Nephron progenitor cell (in vitro differentiated cells): ENCODE data around the gene FAM118A.

ENCODE experiments used
- DNase-seq: peaks from one replicate; pipeline ENCODE4 v3.0.0; 2021
- H3K27ac Mint-ChIP-seq: 2 replicates; pipeline ENCODE4 v1.8.0; 2021; ENCODE audit warnings: mild to moderate bottlenecking, moderate library complexity, mixed read lengths
- H3K27me3 Mint-ChIP-seq: 2 replicates; pipeline ENCODE4 v1.8.0; 2021; ENCODE audit warnings: mild to moderate bottlenecking, low read depth, mixed read lengths; ENCODE audit not compliant: poor library complexity
- H3K36me3 Mint-ChIP-seq: 2 replicates; pipeline ENCODE4 v1.8.0; 2021; ENCODE audit warnings: low read depth, mixed read lengths
- H3K4me1 Mint-ChIP-seq: 2 replicates; pipeline ENCODE4 v1.8.0; 2021; ENCODE audit warnings: mixed read lengths
- H3K4me3 Mint-ChIP-seq: 2 replicates; pipeline ENCODE4 v1.8.0; 2021; ENCODE audit warnings: mild to moderate bottlenecking, moderate library complexity, mixed read lengths
- H3K9me3 Mint-ChIP-seq: 2 replicates; pipeline ENCODE4 v1.8.0; 2021; ENCODE audit warnings: mild to moderate bottlenecking, moderate library complexity, mixed read lengths
- TF ChIP-seq, protein P1 (sequence below): fragments of 200-600 bp; sonication (generic); IDR thresholded peaks from 2 replicates; pipeline ENCODE4 v1.5.0; 2021; ENCODE audit warnings: antibody characterized with exemption

FAM118A gene

DNA sequence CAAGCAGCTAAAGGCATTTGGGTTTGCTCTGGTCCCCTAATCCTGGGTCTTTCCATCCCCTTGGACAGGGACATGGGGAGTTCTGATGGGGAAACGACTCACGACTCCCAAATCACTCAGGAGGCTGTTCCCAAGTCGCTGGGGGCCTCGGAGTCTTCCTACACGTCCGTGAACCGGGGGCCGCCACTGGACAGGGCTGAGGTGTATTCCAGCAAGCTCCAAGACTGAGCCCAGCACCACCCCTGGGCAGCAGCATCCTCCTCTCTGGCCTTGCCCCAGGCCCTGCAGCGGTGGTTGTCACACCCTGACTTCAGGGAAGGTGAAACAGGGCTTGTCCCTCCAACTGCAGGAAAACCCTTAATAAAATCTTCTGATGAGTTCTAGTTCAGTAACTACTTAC, 14.2 kb upstream of the FAM118A start:
- no peaks in the 10 kb centered on the region for H3K36me3 Mint-ChIP-seq
- TF ChIP-seq, protein P1, sequence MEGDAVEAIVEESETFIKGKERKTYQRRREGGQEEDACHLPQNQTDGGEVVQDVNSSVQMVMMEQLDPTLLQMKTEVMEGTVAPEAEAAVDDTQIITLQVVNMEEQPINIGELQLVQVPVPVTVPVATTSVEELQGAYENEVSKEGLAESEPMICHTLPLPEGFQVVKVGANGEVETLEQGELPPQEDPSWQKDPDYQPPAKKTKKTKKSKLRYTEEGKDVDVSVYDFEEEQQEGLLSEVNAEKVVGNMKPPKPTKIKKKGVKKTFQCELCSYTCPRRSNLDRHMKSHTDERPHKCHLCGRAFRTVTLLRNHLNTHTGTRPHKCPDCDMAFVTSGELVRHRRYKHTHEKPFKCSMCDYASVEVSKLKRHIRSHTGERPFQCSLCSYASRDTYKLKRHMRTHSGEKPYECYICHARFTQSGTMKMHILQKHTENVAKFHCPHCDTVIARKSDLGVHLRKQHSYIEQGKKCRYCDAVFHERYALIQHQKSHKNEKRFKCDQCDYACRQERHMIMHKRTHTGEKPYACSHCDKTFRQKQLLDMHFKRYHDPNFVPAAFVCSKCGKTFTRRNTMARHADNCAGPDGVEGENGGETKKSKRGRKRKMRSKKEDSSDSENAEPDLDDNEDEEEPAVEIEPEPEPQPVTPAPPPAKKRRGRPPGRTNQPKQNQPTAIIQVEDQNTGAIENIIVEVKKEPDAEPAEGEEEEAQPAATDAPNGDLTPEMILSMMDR: no peak
- no peaks in the 10 kb centered on the region for H3K9me3 Mint-ChIP-seq
- H3K4me1 Mint-ChIP-seq: peaks cover 19% of the 10 kb centered on the region
- DNase-seq: no peak
- no peak overlapping the region for H3K4me3 Mint-ChIP-seq
- no peak overlapping the region for H3K27ac Mint-ChIP-seq
- H3K27me3 Mint-ChIP-seq: peaks cover 18% of the 10 kb centered on the region

DNA sequence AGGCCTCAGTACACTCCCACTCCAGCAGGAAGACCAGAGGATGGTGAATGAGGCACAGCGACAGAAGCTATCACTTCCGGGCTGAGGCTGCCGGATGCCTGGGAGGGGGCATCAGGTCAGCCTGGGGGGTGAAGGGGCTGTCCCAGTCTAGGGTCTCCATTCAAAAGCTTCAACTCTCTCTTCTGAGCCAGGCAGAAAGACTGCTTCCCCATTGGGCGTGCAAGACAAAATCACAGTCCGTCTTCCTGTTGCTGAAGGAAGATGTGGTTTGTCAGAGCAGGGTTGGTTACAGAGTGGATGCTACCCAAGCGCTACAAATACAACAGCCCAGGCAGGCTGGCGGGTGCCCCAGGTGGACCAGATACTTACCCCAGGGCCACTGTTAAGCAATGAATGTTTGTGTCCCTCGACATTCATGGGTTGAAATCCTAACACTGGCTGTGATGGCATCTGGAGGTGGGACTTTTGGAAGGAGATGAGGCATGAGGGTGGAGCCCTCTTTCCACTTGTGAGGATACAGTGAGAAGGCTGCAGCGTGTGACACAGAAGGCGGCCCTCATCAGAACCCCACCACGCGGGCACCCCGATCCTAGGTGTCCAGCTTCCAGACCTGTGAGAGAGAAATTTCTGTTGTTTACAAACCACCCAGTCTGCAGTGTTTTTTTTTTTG, 13.0 kb upstream of the FAM118A start:
- H3K27me3 Mint-ChIP-seq: peaks cover 18% of the 10 kb centered on the region
- TF ChIP-seq, protein P1: no peak
- H3K9me3 Mint-ChIP-seq: no peaks in the 10 kb centered on the region
- no peaks in the 10 kb centered on the region for H3K36me3 Mint-ChIP-seq
- no peak for DNase-seq
- H3K4me3 Mint-ChIP-seq: no peak overlapping the region
- peaks cover 19% of the 10 kb centered on the region for H3K4me1 Mint-ChIP-seq
- H3K27ac Mint-ChIP-seq: no peak overlapping the region

GRCh38 chr22:45298934-45299505, 10.7 kb upstream of the FAM118A start:
- no peak for DNase-seq
- H3K36me3 Mint-ChIP-seq: no peaks in the 10 kb centered on the region

GRCh38 chr22:45302751-45303150, 7.0 kb upstream of the FAM118A start:
- Mint-ChIP-seq H3K9me3 (no peaks in the 10 kb centered on the region), H3K27me3 (peaks cover 10% of the 10 kb centered on the region), H3K27ac (no peak overlapping the region), H3K4me3 (no peak overlapping the region), H3K4me1 (peaks cover 14% of the 10 kb centered on the region), H3K36me3 (no peaks in the 10 kb centered on the region)
- no peak for DNase-seq
- TF ChIP-seq, protein P1: no peak

More at GRCh38 chr22:45298934-45299505, 10.7 kb upstream of the FAM118A start:
- Mint-ChIP-seq H3K9me3 (no peaks in the 10 kb centered on the region), H3K27me3 (peaks cover 13% of the 10 kb centered on the region), H3K27ac (no peak overlapping the region), H3K4me3 (no peak overlapping the region), H3K4me1 (peaks cover 19% of the 10 kb centered on the region)
- TF ChIP-seq, protein P1: no peak

- Mint-ChIP-seq H3K9me3 (no peaks in the 10 kb centered on the region), H3K4me3 (no peak overlapping the region), H3K27me3 (peaks cover 11% of the 10 kb centered on the region), H3K4me1 (peaks cover 13% of the 10 kb centered on the region), H3K27ac (no peak overlapping the region), H3K36me3 (no peaks in the 10 kb centered on the region)
- no peak for DNase-seq
- TF ChIP-seq, protein P1: no peak
These were observed 6.6 kb upstream of the FAM118A start for GRCh38 chr22:45303181-45303580.

DNA sequence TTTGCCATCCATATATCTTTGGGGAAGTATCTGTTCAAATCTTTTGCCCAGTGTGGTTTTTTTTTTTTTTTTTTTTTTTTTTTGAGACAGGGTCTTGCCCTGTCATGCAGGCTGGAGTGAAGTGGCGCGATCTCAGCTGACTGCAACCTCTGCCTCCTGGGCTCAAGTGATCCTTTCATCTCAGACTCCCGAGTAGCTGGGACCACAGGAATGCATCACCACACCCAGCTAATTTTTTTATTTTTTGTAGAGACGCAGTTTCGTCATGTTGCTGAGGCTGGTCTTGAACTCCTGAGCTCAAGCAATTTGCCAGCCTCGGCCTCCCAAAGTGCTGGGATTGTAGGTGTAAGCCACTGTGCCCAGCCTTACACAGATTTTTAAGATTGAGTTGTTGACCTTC, 4.8 kb upstream of the FAM118A start:
- Mint-ChIP-seq H3K36me3 (no peaks in the 10 kb centered on the region), H3K4me3 (no peak overlapping the region), H3K4me1 (peaks cover 11% of the 10 kb centered on the region), H3K27me3 (peaks cover 16% of the 10 kb centered on the region), H3K27ac (no peak overlapping the region), H3K9me3 (no peaks in the 10 kb centered on the region)
- TF ChIP-seq, protein P1: no peak
- no peak for DNase-seq
